EH (cell line): ENCODE results near the gene HOXA10.

Experiments used
- DNase-seq: peaks from one replicate; pipeline ENCODE4 v3.0.0-alpha.2; 2015; ENCODE audit warnings: low read depth

The HOXA10 gene

DNA sequence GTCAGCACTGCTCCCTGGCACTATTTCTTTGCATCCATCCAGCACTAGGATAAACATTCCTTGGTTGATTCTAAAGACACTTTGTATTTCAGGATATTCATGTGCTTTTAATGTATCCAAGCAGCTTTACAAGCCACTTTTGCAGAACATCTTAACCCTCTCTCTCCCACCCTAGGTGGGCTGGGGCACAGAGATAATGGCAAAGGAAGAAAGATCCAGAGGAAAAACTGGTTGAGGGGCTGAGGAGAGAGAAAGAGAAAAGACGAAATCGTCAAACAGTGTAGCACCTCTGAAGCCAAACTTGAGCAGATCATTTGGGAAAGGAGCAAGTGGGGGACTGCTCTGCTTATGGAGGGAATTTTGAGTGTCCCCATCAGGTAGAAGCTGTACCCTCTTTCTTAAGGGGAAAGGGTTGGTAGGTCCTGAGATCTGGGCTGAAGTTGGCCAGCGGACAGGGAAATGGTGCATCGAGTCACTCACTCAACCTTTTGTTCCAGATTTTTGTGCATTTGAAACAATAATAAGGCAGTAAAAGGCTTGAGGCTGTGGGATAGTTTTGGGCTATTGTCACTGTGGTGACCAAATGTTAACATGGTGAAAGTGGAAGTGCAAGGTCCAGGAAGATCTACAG lies 30.0 kb upstream of the HOXA10 start:
- DNase-seq, result no peak

DNA sequence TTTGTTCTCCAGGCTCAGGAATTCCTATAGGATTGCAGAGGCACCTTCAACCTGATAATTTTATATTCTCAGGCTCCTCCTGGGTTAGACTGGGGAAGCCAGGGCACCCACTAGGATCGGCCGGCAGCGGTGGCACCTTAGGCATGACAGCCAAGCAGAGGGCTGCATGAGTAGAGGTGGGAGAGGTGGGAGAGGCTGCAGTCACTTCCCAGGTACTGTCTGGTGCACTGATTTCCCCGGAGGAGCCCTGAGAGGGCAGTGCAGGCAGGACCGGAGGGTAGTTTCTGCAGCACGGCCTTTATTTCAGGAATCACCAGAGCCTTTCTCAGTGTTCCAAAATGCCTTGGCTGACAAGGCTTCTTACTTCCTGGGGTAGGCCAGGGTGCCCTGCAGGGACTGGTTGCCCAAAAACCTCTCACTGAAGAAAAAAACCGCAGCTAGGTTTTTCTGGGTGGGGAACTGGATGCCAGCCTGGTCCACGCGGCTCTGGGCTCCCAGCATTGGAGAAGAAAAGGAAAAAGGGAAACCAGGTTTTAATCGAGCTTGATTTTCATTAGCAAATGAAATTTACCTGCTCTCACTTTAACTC lies 29.3 kb upstream of the HOXA10 start:
- no peak for DNase-seq

- DNase-seq, result no peak
Measured at GRCh38 chr7:27202862-27203134, 28.7 kb upstream of the HOXA10 start.

DNA sequence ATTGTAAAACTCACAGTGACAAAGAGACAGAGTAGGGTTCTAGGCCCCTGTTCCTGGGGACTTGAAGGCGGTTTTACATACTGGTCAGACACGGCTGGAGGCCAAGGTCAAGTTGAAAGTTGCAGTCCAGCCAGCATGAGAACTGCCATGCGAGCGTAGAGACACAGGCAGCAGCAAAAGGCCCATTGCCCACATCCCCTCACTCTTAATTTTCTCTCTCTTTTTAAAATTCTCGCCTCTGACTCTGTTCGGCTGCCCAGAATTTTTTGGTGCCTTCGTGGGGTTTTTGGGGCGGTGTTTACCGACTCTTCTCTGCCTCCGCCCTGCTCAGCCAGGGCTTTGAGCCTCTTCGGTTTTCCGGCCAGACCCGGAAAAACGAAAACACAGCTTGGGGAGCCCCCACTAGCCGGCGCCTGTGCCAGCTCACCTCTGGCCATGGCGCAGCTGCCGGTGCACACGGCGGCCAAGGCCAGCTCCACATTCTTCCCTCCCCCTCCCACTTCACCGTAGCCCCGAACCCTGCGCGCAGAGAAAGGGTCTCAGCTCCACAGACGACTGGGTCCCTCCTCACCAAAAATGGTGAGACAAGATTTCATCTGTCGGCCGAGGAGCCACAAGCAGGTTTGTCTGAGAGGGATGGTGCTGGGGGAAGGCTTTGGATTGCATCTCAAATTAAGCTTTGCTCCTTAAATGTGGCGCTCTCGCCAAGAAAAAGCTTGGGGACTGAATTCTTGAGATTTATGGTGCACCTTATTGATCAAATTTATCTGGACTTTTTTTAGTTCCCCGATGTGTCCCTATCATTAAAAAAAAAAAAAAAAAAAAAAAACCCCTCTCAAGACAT lies 28.1 kb upstream of the HOXA10 start:
- DNase-seq, result no peak

DNA sequence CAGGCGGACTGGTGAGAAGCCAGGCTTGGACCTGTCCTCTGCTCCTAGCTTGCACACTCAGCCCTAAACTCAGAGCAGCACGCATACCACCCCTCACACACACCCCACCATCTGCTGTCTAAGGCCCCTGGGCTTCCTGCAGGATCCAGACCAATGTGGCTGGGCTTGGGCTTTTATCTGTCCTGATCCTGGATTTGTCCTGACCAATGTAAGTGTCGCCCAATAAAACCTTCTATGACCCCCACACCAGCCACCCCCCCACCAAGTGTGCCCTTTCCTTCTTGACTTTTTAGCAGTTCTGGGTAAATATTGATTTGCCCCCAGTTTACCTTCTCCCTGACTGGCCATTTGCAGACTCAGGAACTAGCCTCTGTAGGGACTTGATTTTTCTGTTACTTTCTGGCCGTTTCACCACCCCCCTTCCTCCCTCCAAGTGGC lies 27.5 kb upstream of the HOXA10 start:
- DNase-seq, result no peak

DNA sequence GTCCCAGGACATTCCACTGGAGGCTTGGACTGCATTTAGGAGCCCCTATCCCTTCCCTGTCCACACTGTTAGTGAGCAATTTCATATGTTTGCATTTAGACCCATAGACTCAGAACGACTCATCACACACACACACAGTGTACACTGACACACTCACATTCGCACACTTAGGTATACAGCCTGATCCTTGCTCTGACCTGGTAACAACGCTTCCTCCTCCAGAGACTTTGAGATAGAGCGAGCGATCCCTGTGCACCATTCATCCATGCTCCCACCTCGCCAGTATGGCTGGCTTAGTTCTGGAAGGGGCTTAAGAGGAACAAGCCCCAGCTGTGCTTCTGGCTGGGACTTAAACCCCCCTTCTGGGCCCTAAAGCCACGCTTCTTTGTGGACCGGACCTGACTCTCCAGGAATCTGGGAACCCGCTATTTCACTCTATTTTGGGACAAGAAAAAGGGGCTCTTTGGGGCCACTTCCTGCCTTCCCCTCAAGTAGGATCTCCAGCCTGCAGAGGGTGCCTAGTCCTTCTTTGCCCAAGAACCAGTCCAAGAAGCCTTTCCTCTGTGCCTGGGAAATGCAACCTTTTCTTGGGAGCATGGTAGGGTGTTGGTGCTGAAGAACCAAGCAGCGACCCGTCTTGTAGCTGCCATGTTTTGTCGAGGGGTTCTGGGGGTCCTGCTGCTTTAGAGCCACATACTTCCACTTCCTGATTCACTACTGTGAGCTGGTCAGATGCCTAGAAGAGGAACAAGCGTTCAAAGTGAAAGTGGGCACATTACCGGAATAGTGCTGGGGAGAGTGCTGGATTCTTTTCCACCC lies 26.9 kb upstream of the HOXA10 start:
- DNase-seq, result peak; percentile 45

DNA sequence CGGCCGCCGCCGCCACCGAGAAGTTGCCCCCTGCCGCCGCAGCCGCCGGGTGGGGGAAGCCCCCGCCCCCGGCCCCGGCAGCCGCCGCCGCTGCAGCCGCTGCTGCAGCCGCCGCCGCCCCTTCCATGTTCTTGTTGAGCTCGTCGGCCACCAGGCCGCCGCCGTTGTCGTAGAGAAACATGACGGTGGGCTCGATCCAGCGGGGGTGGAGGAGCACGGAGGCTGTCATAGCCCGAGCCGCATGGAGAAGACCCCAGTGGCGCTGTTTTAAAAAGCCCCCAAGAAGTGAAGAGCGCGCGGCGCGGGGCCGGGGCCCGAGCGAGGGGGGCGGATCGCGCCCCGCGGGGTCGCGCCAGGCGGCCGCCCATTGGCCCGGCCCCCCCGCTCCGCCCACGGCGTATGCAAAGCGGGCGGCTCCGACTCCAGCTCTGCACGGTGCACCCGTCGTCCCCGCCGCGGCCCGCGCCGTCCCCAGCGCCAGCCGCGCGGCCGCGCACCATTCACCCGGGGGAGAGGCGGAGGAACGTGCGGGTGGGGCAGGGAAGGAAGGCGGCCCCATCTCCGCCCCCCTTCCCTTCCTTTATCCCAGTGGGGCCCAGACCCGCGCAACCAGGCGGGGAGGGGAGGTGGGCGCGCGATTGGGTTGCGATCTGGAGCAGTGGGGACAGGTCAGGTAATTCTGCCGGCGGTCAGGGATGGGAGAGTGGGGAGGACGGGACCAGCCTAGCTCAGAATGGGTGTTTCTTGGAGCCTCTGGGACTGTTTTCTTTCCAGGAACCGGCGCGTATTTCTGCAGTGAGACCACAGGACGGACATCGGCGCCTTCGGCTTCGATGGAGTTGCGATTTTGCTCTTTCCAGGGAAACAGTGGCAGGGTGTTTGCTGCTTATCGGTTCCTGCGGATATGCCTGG lies 26.0 kb upstream of the HOXA10 start, which contains the start of gene HOXA13:
TSS of gene HOXA13 (minus strand) at position 243 of the 912 bp plus-strand sequence. CDS start at position 229, 14 bp downstream.
- peak; percentile 88 for DNase-seq

DNA sequence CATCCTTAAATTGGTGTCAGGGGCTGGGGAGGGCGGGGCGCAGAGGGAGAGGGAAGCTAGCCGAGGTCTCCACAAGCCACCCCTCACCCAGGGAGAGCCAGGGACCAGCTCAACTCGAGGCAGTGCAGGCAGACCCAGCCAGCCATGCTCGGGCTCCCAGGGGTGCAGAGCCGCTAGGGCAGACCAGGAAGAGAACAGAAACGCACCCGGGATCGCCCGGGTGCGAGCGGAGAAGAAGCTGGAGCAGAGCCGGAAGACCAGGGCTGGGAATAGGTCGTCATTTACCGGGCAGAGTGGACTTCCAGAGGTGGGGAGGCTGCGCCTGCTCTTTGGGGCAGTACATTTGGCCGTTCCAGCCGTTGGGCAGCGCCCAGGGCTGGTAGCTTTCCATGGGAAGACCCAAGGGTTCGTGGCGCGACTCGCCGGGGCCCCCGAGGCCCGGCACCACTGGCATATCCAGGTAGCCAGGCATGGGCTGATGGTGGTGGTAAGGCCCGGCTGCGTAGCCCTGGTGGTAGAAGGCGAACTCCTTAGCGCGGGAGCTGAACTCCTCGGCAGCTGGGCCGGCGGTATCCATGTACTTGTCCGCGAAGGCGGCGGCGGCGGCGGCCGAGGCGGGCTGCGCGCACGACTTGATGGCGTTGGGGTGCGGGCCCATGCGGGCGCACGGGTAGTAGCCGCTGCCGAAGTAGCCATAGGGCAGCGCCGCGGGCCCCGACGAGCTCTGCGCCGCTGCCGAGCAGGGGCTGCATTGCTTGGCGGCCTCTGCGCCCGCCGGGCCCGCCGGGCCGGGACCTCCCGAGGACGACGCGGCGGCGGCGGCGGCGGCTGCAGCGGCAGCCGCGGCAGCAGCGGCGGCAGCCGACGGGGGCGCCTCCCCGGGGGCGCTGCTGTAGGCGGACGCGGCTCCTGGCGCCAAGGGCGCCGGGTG lies 25.0 kb upstream of the HOXA10 start:
- peak; percentile 48 for DNase-seq

DNA sequence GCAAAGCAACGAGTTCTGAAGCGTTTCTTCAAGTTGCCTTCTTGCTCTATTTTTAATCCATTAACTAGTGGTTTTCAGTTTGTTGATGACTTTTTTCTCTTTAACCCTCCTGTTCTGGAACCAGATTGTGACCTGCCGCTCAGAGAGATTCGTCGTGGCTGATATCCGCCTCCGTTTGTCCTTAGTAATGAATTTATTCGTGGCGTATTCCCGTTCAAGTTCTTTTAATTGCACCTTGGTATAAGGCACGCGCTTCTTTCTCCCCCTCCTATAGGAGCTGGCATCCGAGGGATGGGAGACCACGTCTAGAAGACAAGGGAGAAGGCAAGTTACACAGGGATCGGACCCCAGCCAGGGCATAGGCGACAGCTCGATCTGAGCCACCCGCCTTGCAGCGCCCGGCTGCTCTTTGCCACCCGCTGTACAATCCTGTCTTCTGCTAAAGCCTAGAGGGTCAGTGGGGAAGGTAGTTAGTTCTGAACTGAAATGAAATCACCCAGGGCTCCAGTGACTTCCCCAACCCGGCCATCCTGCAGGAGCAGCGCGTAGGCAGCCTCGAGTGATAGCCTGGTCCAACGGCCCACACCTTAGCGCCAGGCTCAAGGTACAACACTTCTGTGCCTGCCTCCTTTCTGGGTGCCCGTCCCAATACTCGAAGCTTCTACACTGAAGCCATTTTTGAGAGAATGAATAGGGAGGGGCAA lies 24.2 kb upstream of the HOXA10 start:
- DNase-seq, result peak; percentile 37

DNA sequence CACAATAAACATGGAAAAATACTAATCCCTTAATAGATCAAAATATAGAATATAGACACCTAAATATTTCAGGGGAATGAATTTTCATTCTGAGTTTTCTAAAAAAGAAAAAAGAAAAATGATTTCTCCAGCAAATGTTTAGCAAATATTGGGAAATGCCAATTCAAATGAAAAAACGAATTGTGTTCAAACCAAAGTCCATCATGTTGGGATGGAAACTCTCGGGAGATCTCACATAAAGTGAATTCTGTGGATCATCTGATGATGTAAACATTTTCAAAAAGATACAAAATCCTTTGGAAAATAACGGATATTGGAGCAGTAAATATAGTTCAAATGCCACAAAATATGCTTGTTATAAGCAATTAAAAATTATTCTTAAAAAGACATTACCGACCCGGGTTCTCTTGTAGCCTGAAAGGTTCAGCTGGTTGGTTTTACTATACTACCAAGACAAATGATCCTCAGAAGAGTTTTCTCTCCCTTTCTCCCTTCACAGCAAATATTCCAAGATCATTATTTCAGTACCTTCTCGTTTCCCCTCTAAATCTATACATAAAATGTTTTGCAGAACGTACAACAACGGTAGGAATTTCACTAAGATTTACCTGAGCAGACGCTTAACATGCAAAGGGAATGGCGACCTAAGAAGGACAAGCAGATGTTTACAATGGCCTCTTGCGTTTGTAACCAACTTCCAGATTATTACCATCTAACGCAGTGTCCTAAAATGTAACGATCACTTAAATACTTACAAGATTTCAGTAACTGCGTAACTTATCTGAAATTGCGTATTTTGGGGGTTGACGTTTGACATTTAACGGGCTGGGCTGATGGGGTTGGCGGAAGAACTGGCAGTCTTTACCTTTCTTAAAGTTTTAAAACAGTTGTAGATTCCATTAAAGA lies 23.3 kb upstream of the HOXA10 start:
- peak; percentile 35 for DNase-seq

DNA sequence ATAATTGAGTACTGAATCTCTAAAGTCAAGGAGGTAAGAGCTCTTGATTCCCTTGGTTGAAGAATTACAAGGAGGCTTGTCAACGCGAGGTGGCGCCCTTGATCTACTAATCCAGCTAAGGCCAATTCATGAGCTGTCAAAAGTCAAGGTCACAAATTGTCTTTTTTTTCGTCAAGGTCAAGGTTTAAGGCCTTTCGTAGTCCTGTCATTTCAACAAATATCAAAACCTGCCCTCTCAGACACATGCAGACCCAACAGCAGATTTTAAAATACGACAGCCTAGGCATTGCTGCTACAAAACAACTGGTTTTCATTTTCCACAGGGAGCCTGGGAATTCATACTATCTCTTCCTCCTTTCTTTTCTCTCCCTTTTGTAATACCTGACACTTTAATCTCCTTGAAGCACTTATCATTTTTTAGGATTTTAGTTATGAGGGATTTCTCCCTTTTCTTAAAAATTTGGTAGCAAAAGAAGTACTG lies 22.2 kb upstream of the HOXA10 start:
- DNase-seq, result peak; percentile 87

GRCh38 chr7:27194686-27195379 lies 20.7 kb upstream of the HOXA10 start:
- peak; percentile 72 for DNase-seq

DNA sequence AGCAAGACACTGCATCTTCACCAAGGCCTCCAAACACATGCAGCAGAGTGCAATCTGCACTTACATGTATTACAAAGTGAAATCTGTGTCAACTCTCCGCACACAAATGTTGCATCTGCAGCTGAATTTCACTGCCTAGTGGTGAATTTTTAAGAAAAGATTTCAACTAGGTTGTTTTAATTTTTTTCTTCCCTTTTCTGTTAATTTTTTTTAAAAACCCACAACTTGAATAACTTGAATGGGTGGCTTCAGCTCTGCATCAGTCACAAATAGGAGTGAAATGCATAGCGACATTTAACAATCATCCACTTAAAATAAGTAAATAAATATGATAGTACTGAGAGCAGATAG lies 19.9 kb upstream of the HOXA10 start:
- no peak for DNase-seq

GRCh38 chr7:27193335-27194001 lies 19.3 kb upstream of the HOXA10 start:
- peak; percentile 78 for DNase-seq

- DNase-seq, result peak; percentile 90
Measured at GRCh38 chr7:27192546-27193334, 18.6 kb upstream of the HOXA10 start.

DNA sequence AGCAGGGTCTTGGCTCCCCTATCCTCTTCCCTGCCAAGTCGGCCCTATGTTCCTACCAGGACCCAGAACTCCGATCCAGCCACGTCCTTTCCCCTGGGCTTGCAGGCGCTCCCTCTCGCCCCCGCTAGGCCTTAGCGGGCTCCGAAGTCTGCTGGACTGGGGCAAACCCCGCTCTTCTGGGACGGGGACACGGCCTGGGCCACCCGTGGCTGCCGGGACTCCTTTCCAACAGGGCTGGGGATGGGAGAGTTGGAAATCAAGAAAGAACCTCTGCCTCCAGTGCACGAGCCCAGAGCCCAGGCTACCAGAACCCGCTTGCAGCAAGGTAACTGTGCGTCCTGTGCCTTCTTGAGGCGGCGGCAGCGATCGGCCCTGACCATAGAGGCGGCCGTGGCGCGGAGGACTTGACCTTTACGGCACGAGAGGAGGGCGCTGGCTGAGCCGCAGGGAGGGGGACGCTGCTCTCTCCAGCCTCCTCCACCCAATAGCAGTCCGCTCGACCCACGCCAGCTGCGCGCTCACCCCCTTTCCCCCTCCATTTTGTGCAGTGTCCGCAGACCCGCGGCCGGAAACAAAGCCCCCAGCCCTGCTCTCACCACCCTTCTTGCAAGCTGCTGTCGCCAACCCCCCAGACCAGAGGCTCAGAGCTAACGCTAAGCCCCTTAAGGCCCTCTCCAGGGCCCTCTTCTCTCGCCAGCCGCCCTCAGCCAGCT lies 17.9 kb upstream of the HOXA10 start:
- peak; percentile 75 for DNase-seq
